ENCODE measurements around the gene KRTAP10-11.
"Not testable (repeated sequence)": the region's sequence is repeated elsewhere in the genome, so short reads cannot be mapped to it uniquely, and the experiment has no call there.

KRTAP10-11 gene

DNA sequence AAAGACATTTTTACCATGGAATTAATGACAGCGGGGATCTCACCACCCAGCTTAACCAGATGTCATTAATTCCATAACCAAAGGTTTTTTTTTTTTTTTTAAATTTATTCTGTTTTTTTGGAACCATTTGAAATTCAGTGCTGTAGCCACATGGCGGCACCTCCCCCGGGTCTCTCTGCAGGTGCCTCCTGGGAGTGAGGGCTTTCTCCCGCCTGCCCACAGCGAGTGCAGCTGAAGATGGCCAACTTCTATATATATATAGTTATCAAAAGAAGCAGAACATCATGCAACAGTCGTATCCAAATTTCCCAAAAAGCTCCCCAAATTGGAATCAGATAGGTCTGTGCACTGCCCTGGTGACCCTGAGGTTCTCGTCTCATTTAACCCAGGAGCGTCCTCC, 30.7 kb upstream of the KRTAP10-11 start:
- DNase-seq = no peak

GRCh38 chr21:44615911-44616590, 30.2 kb upstream of the KRTAP10-11 start:
- no peak for DNase-seq

GRCh38 chr21:44616591-44616926, 29.7 kb upstream of the KRTAP10-11 start:
- DNase-seq = no peak

DNA sequence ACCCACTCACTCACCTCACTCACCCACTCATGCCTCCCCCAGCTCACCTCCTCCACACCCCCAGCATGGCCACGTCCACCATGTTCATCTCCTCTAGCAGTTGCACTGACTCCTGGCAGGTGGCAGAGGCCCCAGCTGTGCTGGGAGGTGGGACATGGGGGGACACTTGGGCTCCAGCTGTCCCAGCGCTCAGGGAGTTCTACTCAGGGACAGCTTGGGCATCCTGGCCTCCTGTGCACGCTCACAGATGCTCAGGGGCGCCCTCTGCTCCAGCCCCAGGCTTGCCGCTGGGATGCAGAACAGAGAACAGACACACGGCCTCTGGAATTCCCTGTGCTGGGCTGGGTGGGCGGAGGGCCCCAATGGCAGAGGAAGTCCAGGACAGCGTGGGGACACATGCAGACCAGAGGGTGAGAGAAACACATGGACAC, 29.1 kb upstream of the KRTAP10-11 start:
- DNase-seq = no peak

GRCh38 chr21:44618504-44618903, 27.7 kb upstream of the KRTAP10-11 start:
- DNase-seq = no peak

GRCh38 chr21:44618909-44619308, 27.3 kb upstream of the KRTAP10-11 start:
- DNase-seq = no peak

GRCh38 chr21:44619886-44620285, 26.3 kb upstream of the KRTAP10-11 start:
- no peak for DNase-seq

- no peak for DNase-seq
Observed at GRCh38 chr21:44623575-44623974, 22.6 kb upstream of the KRTAP10-11 start.

DNA sequence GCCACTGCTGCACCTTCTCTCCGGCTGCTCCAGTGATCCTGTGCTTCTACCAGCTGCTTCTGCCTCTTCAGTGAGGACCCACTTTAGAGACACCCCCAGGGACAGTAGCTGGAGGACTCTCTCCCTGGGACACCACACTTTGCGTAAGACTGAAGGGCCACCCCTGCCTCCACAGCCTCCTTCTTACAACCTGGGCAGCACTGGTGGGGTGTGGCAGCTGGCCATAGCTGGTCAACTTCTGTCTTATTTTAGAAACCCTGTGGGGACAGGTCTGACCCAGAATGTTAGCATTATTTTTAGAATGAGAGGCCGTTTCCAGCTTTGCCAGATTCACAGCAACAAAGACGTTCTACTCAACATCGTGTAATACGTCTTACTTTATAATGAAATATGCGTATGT, 20.5 kb upstream of the KRTAP10-11 start:
- no peak for DNase-seq

GRCh38 chr21:44626262-44626661, 20.0 kb upstream of the KRTAP10-11 start:
- DNase-seq = no peak

DNA sequence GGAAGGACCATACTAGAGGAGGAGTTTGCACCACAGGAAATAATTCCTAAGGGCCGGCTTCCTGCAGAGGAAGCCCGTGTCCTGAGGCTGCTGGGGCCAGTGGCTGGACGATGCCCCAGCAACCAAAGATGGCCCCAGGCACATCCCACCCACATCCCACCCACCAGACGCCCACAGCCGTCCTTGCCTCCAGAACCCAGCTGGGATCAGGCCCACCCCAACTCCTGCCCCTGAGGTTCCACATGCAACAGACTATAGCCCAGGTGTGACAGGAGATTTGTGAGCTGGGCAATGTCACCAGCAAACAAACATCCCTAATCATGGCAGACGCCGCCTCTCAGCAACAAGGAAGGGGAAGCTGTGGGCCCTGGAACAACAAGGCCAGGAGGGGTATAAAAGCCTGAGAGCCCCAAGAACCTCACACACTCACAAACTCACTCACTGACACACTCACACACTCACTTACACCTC, 19.5 kb upstream of the KRTAP10-11 start, which contains the start of gene KRTAP10-9:
TSS of gene KRTAP10-9 (plus strand) at position 421 of the 471 bp plus-strand sequence. CDS start 79 bp downstream, outside the sequence.
- DNase-seq = no peak

GRCh38 chr21:44627181-44627822, 18.9 kb upstream of the KRTAP10-11 start:
- DNase-seq = not testable (repeated sequence)

GRCh38 chr21:44627831-44628233, 18.4 kb upstream of the KRTAP10-11 start:
- DNase-seq = not testable (repeated sequence)

DNA sequence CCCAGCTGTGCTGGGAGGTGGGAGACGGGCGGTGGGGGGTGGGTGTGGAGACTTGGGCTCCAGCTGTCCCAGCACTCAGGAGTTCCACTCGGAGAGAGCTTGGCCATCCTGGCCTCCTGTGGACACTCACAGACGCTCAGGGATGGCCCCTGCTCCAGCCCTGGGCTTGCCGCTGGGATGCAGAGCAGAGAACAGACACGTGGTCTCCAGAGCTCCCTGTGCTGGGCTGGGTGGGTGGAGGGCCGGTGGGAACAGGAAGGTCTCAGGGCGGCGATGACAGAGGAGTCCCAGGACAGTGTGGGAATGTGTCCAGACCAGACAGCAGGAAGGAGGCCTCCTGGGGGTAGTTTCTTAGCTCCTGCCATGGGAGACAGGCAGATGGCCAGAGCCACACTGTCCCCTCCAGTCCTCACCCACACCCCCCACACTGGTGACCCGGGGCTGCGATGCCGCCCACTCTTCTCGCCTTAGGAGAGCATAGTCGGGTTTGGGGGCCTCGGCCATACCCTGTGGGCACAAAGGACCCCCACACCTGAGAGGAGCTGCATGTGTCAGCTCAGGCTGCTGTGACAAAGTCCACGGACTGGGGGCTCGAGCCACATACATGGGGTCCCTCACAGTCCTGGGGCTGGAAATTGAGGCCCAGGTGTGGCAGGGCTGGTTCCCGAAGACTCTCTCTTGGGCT, 17.4 kb upstream of the KRTAP10-11 start:
- no peak for DNase-seq

- no peak for DNase-seq
Observed at GRCh38 chr21:44630440-44630839, 15.8 kb upstream of the KRTAP10-11 start.

GRCh38 chr21:44632067-44632466, 14.1 kb upstream of the KRTAP10-11 start:
- DNase-seq = no peak

- DNase-seq = no peak
Observed at GRCh38 chr21:44636209-44637017, 9.8 kb upstream of the KRTAP10-11 start.

DNA sequence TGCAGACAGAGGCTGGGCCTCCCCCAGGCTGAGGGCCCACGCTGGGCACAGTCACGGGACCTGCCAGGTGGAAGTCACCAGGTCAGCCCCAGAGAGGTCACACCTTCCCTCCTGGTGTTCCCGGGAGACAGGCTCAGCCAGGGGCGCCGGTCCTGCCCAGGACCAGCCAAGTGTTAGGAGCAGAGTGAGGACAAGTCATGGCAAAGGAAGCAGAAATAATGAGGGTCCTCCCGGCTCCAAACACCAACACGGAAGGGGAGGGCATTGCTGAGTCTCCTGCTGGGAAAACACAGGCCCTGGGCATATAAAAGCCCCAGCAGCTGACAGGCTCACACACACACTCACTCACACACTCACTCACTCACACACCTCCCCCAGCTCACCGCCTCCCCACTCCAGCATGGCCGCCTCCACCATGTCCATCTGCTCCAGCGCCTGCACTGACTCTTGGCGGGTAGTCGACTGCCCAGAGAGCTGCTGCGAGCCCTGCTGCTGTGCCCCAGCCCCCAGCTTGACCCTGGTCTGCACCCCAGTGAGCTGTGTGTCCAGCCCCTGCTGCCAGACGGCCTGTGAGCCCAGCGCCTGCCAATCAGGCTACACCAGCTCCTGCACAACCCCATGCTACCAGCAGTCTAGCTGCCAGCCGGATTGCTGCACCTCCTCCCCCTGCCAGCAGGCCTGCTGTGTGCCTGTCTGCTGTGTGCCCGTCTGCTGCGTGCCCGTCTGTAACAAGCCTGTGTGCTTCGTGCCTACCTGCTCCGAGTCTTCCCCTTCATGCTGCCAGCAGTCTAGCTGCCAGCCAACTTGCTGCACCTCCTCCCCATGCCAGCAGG, 9.0 kb upstream of the KRTAP10-11 start, which contains the start of gene KRTAP10-10:
TSS of gene KRTAP10-10 (plus strand) at position 339 of the 833 bp plus-strand sequence. CDS start at position 401, 62 bp downstream.
- no peak for DNase-seq

GRCh38 chr21:44637851-44638348, 8.3 kb upstream of the KRTAP10-11 start:
- DNase-seq = not testable (repeated sequence)

- not testable (repeated sequence) for DNase-seq
Observed at GRCh38 chr21:44638506-44639330, 7.5 kb upstream of the KRTAP10-11 start.

DNA sequence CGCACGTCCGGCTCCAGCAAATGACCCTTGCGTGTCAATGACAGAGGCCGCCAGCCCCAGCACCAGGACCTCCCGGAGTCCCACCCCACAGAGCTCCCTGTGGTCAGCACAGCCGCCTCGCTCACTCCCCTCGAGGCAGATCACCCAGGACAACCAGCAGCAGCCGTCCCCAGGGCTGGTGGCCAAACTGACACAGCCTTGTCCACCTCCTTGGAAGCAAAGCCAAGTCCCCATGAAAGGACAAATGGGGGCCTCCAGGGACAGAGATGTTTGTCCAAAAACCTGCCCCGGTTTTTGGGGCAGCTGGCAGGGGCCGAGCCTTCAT, 6.9 kb upstream of the KRTAP10-11 start:
- no peak for DNase-seq

Data from NCI-H774 (cell line).